Measurements from ENCODE around the gene CYP19A1. TPM values are rescaled to one million over a fixed set of nuclear protein-coding genes. Genes with fewer than 3 reads are reported as not detected.

CYP19A1 gene
- 0.07 TPM in 1 of 2 replicates, not detected in the other for total RNA-seq

DNA sequence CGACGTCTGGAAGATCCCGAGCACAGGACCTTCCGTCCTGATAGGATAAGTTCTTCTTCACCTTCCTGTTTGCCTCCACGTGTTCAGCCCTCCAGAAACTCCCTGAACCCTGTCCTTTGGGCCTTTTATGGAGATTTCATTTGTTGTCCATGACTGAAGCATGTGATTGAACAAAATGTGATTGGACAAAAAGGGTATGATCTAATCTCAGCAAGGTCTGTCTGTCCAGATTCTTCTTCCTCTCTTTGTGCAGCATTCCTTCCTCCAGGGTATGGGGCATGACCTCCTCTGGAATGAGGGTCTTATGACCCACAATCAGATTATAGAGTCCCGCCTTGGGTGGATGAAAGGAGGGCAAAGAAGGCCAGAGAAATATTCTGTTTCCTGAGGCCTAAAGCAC is at the start of gene CYP19A1:
CYP19A1 (minus strand) TSS at position 101 of the 400 bp plus-strand sequence. CDS start 95,684 bp downstream, outside the sequence.
- intact Hi-C loops (cut with micrococcal nuclease), result no loop called here

GRCh38 chr15:51387699-51388041 is 49.3 kb upstream of the CYP19A1 start:
- intact Hi-C loops (cut with micrococcal nuclease), result no loop called here

GRCh38 chr15:51386960-51387698 is 48.7 kb upstream of the CYP19A1 start:
- intact Hi-C loops (cut with micrococcal nuclease), result no loop called here

DNA sequence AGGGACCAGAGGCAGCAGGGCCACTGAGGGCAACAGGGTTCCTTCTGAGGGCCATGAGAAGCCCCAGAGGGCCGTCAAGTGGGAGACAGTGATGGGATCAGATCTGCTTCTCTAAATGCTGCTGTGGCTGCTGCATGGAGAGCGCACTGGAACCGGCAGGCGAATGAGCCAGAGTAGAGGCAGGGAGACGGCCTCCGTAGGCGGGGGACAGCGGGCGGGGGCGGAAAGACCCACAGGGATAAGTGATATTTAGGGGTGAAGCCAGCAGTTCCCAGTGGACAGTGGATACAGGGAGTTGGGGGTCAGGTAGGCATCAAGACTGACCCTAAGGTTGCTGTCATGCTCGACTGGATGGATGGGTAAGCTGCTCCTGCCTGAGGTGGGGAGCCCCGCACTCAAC is 48.1 kb upstream of the CYP19A1 start:
- intact Hi-C loops (cut with micrococcal nuclease), result no loop called here

- intact Hi-C loops (cut with micrococcal nuclease), result no loop called here
These were observed 47.6 kb upstream of the CYP19A1 start for GRCh38 chr15:51386029-51386428.

DNA sequence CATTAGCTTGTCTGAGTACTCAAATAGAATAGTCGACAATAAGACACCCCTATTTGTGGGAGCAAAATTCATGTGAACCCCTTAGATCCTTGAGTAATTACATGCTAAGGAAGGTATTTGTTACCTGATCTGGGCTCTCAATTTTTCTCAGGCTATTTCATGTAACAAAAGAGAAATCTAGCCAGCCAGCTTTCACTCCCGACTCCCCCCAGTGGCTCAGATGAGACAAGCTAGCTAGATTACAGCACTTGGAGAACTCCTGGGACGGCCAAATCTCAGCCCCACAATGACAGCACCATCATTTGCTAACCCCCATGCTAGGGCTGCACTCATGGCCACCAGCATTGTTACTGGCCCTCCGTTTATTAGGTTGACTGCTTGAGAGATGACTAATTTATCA is 44.4 kb upstream of the CYP19A1 start:
- intact Hi-C loops (cut with micrococcal nuclease), result loop anchor here (2.0 kb wide), 1 partner anchor 102 kb away; no protein-coding TSS in a partner anchor

GRCh38 chr15:51380999-51381806 is 42.8 kb upstream of the CYP19A1 start:
- intact Hi-C loops (cut with micrococcal nuclease), result loop anchor here (1.0 kb wide), 1 partner anchor 218 kb away; no protein-coding TSS in a partner anchor

- intact Hi-C loops (cut with micrococcal nuclease), result no loop called here
These were observed 41.0 kb upstream of the CYP19A1 start for GRCh38 chr15:51379390-51379789.

DNA sequence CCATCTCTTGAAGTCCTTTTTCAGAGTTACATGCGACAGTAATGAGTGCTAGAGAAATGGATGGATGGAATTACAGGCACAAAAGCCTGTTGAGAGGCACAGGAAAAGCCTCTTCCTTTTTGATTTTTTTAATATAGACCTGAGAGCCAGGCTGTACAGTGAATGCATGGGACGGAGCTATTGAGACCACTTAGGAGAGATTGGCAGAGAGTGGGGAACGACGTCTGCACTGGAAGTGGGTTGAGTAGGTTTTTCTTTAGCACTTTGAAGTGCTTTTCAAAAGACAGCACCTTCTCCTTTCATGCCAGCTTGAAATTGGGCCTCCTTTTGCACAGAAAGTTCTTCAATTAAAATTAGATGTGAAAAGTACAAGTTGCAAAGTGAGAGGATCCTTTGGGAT is 40.0 kb upstream of the CYP19A1 start:
- intact Hi-C loops (cut with micrococcal nuclease), result no loop called here

DNA sequence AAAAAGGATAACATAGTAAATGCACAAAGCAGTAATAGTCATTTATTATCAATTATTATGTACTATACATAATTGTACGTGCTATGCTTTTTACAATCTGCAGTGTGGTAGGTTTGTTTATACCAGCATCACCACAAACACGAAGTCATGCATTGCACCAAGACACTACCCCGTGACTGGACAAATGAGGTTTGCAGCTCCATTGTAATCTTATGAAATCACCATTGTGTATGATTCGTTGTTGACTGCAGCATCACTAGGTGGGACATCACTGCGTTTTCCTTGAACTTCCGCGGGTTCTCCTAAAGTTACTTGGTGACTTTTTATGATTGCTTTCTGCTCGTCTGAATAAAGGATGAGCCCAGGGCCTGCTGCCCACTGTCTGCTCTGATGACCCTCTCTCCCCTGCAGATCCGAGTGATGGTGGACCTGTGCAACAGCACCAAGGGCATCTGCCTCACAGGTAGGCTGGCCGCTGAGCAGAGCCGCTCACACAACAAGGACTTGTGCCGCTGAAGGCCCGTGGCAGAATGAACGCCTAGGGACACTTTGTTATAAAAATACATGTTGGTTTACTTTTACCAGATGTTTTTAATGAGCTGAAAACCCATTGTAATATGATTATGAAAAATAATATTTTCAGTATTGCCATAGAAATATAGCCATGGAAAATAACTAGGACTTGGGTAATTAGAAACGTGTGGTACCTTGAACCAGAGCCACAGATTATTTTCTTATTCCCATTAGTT is 38.8 kb upstream of the CYP19A1 start:
- intact Hi-C loops (cut with micrococcal nuclease), result no loop called here

GRCh38 chr15:51375966-51376640 is 37.7 kb upstream of the CYP19A1 start:
- intact Hi-C loops (cut with micrococcal nuclease), result no loop called here

DNA sequence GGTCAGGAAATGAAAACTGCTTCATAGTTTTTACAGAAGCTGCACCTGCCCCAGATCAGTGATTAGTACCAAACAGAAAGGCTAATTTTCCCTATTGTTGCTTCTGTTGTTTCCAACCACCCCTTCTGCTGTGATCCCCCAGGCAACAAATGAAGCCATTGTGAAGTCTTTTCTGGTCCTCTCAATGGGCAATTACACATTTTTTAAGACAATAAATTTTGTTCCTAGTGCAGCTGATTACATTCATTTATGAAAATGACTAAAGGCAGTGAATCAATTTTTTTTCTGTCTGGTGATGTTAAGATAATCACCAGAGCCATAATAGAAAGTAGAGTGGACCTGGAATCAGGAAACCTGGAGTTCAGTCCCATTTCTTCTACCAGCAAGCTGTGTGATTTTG is 35.7 kb upstream of the CYP19A1 start:
- intact Hi-C loops (cut with micrococcal nuclease), result no loop called here

DNA sequence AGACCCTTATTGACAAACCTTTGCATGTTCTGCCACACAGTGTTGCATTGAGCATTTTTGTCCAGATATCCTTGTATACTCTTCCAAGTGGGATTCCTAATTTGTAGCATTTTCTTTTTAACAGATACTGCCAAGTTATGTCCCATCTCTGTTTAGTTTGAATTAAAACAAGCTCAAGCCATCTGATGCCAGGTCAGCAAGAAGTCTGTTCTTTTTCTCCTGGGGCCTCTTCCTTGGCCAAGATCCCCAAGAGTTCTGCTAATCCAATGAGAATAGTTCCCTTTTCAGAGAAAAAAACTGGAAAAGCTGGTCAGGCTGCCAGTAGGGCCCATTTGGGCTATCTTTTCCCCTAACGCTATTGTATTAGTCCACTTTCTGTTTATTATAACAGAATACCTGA is 32.9 kb upstream of the CYP19A1 start:
- intact Hi-C loops (cut with micrococcal nuclease), result no loop called here

DNA sequence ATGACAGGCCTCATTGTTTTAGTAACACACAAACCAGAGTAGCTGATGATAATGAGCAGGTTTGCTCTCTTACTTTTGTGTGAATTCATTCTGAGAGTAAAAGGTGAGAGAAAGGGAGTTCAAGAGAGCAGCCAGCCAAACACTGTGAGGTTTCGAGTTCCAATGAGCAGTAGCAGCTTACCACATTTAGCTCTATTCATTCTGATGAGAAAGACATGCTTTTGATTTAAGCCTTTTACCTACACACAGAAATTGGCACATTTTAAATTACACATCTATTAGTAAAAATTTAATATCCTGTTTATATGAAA is 31.0 kb upstream of the CYP19A1 start:
- intact Hi-C loops (cut with micrococcal nuclease), result no loop called here

DNA sequence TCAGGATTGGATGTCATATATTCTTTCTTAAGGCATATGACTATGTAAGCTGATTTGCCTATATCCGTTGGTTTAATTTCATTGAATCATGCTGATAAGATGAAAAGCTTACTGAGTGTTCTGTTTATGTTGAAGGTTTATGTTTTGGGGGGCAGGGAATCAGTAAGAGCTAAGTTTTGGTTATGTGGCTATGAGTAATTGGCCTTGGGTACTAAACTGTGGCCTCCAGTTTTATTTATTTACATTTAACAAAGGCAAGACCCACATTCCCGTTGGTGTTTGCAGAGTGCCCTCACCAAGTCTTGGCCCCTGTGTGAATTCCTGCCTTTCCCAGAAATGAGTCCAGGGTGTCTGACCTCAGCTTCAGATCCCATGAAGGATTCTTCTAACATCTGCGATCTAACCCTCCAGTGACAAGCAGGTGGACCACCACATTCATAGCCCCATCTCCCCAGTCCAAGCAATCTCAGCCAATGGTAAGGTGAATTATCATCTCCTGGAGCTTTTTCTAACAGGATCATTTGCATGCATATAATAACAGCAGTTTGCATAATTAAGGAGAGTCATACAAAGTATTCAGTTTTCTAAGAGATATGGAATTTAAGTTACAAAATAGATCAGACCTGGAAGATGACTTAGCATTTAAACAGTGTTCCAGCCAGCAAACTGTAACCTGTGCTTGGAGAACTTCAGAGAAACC is 30.5 kb upstream of the CYP19A1 start:
- intact Hi-C loops (cut with micrococcal nuclease), result no loop called here

- intact Hi-C loops (cut with micrococcal nuclease), result no loop called here
These were observed 29.9 kb upstream of the CYP19A1 start for GRCh38 chr15:51368307-51368706.

- intact Hi-C loops (cut with micrococcal nuclease), result no loop called here
These were observed 29.1 kb upstream of the CYP19A1 start for GRCh38 chr15:51367322-51367976.

DNA sequence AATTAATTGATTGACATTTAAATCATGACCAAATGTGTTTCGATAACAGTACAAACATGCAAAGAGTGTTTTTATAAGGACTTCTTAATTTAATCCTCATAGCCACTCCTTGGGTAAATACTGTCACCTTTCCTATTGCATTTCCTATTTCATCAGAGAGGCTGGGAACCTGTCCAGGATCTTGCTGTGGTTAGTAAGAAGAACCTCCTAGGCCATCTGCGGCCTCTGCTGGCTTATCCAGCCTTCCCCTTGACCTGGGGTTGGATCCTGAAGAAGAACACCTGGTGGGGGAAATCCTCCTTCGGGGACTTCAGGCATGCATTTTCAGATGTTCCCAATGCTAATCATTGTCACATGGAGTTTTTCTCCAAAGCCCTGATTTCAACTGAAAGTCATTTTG is 28.5 kb upstream of the CYP19A1 start:
- intact Hi-C loops (cut with micrococcal nuclease), result no loop called here

DNA sequence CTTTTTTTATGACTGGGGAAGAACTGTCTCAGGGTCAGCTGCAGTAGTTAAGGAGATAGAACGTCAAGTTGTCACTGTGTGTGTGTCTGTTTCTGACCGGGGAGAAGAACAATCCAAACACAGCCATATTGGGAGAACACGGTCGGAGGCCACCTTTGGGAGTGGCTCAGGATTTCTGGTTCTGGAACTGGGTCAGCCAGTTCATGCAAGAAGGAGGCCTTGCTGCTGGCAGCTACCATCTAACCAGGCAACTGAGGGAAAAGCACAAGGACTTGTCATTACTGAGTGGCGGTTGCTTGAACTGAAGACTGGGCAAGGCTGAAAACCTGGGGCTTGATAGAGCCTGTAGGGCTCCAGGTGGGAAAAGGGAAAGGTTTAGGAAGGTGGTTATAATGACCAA is 27.7 kb upstream of the CYP19A1 start:
- intact Hi-C loops (cut with micrococcal nuclease), result no loop called here

GRCh38 chr15:51365417-51365816 is 27.0 kb upstream of the CYP19A1 start:
- intact Hi-C loops (cut with micrococcal nuclease), result no loop called here
